Middle frontal gyrus (tissue), 1 donor: Measurements from ENCODE around the gene GPS2.

Experiments used
- DNase-seq: peaks from one replicate; pipeline ENCODE4 v3.0.0-alpha.2; 2015; ENCODE audit warnings: low spot score; ENCODE audit errors: extremely low spot score

The GPS2 gene

GRCh38 chr17:7314719-7315569 lies at the start of gene GPS2:
GPS2 (minus strand) TSS chr17:7315360; CDS start chr17:7315052, 308 bp downstream.
- DNase-seq: peak; percentile 66

- no peak for DNase-seq
These were observed 48.2 kb upstream of the GPS2 start for GRCh38 chr17:7363311-7363710.

- no peak for DNase-seq
These were observed 46.7 kb upstream of the GPS2 start for GRCh38 chr17:7361906-7362305.

- no peak for DNase-seq
These were observed 42.2 kb upstream of the GPS2 start for GRCh38 chr17:7357381-7357780.

- DNase-seq: no peak
These were observed 41.6 kb upstream of the GPS2 start for GRCh38 chr17:7356756-7357155.

- DNase-seq: no peak
These were observed 41.0 kb upstream of the GPS2 start for GRCh38 chr17:7356072-7356549.

- DNase-seq: no peak
These were observed 40.4 kb upstream of the GPS2 start for GRCh38 chr17:7355573-7355972.

- no peak for DNase-seq
These were observed 39.9 kb upstream of the GPS2 start, which contains the start of gene TMEM95 for GRCh38 chr17:7355053-7355452. TMEM95 (plus strand) TSS chr17:7355156; CDS start chr17:7355205, 49 bp downstream.

GRCh38 chr17:7354262-7354843 lies 39.2 kb upstream of the GPS2 start:
- DNase-seq: no peak

- DNase-seq: no peak
These were observed 37.9 kb upstream of the GPS2 start for GRCh38 chr17:7352910-7353635.

- DNase-seq: no peak
These were observed 37.3 kb upstream of the GPS2 start for GRCh38 chr17:7352503-7352889.

- DNase-seq: peak; percentile 43
These were observed 36.7 kb upstream of the GPS2 start, which contains the start of gene KCTD11 for GRCh38 chr17:7351665-7352502. KCTD11 (plus strand) TSS chr17:7352162.

- DNase-seq: no peak
These were observed 33.5 kb upstream of the GPS2 start for GRCh38 chr17:7348478-7349242.

- DNase-seq: no peak
These were observed 32.7 kb upstream of the GPS2 start for GRCh38 chr17:7347630-7348477.

- DNase-seq: no peak
These were observed 31.8 kb upstream of the GPS2 start for GRCh38 chr17:7346761-7347614.

- DNase-seq: no peak
These were observed 28.1 kb upstream of the GPS2 start for GRCh38 chr17:7343250-7343649.

- no peak for DNase-seq
These were observed 26.7 kb upstream of the GPS2 start for GRCh38 chr17:7341842-7342241.

- no peak for DNase-seq
These were observed 25.0 kb upstream of the GPS2 start for GRCh38 chr17:7340179-7340578.
